GM19193 (cell line): ENCODE data around the gene BCL2L1.

Source experiments
- POLR2A ChIP-seq: IDR thresholded peaks from 4 replicates; pipeline ENCODE4 v1.6.1; 2011; ENCODE audit not compliant: insufficient read depth, insufficient read length; ENCODE audit errors: extremely low read depth

BCL2L1 gene

DNA sequence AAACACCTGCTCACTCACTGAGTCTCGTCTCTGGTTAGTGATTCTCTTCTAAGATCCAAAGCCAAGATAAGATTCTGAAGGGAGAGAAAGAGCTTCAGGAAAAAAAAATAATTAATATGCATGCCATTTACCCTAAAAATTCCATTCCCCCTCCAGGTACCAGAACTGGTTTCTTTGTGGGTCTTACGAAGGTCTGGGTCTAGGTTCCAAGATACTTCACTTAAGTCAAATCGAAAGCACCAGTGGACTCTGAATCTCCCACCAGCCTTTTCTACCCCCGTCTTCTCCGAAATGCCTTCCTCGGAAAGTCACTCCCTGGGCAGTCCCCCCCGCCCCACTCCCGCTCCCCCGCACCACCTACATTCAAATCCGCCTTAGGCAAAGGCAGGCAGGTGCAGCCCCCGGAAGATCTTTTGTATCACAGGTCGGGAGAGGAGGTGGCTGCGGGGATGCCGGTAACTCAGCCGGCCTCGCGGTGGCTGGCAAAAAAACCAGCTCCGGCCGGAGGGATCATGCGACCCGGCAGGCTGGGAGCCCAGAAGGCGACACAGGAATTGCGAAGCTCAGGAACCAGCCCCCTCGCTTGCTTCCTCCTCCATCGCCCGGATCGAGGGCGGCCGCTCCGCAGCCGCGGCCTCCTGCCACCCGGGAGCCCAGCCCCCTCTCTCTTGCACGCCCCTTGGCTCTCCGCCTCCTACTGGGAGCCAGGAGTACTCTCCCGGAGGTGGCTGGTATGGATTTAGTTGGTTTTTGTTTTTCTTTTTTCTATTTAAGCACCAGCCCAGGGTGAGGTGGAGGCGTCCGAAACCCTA, at the start of gene BCL2L1:
TSS of gene BCL2L1 (minus strand) at position 612 of the 812 bp plus-strand sequence. CDS start 650 bp downstream, outside the sequence.
- TF ChIP-seq POLR2A: peak; percentile 64

DNA sequence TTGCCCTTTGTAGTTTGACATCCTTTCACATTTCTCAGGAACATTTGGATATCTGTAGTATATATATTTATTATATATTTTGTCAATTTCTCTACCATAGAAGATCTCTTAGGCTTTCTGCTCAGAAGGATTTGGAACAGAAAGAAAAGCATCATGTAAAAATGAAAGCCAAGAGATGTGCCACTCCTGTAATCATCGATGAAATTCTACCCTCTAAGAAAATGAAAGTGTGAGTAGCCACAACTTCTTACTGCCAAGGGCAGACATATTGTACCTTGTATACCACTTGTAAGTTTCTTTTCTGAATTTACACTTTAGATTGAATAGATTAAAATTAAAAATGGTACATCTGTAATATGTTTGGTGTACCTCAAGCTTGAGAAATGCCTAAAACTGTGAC, 47.6 kb upstream of the BCL2L1 start:
- no peak for TF ChIP-seq POLR2A

DNA sequence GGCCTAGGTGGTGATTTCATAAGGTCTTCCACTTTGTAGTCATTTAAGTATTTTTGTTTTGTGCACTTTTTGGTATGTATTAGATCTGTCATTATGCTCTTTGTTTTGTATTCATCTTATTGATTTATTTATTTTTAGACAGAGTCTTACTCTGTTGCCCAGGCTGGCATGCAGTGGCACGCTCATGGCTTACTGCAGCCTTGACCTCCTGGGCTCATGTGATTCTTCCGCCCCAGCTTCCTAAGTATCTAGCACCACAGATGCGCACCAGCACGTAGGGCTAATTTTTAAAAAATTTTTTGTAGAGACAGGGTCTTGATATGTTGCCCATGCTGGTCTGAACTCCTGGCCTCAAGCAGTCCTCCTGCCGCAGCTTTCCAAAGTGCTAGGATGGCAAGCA, 47.0 kb upstream of the BCL2L1 start:
- no peak for TF ChIP-seq POLR2A

DNA sequence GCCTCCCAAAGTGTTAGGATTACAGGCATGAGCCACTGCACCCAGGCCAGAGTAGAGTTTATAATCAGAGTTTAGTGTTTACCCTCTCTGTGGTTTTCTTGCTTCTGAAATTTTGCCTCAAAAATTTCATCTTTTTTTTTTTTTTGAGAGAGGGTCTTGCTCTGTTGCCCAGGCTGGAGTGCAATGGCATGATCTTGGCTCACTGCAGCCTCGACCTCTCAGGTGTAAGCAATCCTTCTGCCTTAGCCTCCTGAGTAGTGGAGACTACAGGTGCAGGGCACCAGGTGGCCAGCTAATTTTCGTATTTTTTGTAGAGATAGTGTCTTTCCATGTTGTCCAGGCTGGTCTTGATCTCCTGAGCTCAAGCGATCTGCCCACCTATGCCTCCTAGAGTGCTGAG, 45.1 kb upstream of the BCL2L1 start:
- TF ChIP-seq POLR2A: no peak

DNA sequence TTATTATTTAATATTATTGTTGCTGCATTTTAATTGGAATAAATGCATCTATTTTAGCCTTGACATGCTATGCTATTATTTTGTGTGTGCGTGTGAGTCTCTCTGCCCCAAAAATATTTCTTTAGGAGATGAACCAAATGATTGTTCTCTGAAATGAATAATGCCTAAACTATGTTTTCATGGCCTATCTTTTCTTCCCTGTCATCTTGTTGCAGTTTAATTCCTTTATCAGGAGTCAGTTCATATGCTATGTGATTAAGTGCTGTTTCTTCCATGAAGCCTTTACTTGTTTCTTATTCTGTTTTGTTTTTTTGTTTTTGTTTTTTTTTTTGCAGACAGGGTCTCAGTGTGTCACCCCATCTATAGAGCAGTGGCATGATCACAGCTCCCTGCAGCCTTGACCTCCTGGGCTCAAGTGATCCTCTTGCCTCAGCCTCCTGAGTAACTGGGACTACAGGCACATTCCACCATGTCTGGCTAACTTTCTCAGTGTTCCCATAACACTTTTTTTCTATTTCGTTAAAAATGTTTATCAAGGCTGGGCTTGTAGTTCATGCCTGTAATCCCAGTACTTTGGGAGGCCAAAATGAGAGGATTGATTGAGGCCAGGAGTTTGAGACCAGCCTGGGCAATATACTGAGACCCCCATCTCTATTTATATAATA, 42.1 kb upstream of the BCL2L1 start:
- no peak for TF ChIP-seq POLR2A

DNA sequence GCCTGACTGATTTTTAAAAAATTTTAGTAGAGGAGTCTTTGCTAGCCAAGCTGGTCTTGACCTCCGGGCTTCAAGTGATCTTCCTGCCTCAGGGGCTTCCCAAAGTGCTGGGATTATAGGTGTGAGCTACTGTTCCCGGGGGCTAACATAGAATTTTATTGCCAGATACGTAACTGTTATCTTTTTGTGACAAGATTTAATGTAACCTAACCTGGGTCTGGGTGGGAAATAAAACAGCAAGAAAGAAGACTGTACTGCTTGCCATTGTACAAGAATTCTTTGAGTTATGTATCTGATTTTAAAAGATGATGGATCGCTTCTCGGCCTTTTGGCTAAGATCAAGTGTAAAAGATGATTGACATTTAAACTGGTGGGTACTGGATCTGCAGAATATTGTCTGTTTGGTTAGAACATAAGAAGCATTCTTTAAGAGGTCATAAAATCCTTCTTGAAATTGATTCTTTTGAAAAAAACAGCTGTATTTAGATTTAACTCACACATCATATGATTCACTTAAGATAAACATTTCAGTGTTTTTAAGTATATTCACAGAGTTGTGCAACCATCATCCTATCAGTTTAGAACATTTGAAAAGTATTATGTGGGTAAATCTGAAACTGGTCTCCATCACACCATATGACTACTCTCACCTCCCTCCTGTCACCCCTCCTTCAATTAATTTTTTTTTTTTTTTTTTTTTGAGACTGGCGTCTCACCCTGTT, 38.0 kb upstream of the BCL2L1 start:
- TF ChIP-seq POLR2A: no peak

DNA sequence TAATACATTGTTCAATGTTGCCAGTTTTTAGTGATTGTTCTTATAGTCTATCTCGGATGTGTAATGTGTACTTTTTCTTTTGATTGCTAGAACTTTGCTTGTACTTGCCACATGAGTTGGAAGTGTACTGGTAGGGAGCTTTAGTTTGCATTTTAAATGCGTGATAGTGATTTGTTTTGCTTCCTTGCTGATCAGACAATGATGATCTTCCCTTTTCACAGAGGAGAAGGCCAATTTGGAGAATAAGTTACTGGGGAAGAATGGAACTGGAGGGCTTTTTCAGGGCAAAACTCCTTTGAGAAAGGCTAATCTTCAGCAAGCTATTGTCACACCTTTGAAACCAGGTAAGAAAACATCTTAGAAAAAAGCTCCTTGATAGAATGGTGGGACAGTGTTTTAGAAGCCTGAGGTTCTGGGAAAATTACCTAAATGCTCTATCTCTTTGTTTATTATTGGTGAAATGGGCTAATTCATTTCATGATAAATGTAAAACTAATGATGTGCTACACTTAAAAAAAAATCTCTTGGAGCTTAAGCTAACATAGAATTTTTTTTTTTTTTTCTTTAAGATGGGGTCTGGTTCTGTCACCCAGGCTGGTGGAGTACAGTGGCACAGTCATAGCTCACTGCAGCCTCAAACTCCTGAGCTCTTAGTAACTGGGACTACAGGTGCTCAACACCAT, 37.3 kb upstream of the BCL2L1 start:
- no peak for TF ChIP-seq POLR2A

DNA sequence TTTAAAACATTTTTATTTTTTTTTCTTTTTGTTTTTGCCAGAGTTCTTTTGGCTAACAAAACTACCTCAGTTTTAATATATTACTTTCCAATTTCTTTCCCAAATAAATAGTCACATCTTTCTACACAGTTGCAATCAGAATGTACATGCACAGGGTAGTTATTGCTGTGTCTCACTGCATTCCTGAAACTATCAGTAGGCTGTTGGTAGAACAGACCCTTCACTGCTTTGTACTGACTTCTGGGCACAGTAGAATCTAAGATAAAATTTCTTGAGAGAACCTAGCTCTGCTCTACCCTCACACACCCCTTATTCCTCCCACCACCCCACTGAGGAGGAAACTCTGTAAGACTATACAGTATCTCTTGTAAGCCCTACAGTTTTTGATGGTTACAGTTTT, 36.3 kb upstream of the BCL2L1 start:
- no peak for TF ChIP-seq POLR2A

DNA sequence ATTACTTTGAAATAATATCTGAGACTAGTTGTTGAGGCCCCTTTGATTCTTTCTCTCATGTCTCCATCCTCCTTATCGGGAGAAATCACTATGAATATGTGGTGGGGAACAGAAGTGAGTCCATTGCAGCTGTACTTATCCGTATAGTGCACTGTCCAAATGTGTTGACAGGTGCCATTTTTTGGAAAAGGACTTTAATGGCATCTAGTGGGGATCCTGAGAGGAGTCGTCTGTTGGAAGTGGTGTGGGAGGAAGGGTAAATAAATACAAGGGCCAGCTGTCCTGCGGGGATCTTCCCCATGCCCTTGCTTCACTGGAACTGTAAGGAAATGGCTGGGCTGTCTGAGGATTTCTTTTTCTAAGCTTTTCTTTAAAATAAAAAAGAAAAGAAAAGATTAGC, 35.9 kb upstream of the BCL2L1 start:
- no peak for TF ChIP-seq POLR2A

DNA sequence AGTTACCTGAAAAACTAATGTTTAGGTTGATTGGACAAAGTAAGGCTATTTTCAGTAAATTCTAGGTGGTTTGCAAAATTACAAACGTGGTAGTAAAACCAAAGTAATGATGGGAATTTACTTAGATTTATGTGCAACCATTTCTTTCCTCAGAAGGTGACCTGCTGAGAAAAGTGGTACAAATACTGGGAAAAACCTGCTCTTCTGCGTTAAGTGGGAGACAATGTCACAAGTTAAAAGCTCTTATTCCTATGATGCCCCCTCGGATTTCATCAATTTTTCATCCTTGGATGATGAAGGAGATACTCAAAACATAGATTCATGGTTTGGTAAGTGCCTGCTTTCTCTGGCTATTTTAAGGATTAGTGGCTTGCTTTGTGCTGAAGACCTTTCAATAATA, 34.6 kb upstream of the BCL2L1 start:
- no peak for TF ChIP-seq POLR2A

DNA sequence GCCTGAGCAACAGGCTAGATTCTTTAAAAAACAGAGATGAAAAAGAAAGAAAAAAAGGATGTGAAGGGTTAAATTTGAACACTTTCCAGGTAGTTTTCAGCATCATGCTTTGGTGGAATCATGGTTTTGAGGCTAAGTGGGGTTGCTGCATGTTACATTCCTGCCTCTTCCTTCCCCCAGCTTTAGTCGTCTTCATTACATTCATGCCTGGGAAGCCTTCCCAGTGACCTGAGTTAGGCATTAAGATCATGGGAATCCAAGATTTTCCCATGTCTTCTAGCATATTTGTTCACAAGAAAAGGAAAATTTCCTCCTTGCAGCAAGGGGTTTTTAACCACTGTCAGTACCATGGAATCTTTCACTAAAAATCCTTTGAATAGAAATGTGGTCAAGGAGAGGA, 28.5 kb upstream of the BCL2L1 start:
- TF ChIP-seq POLR2A: no peak

DNA sequence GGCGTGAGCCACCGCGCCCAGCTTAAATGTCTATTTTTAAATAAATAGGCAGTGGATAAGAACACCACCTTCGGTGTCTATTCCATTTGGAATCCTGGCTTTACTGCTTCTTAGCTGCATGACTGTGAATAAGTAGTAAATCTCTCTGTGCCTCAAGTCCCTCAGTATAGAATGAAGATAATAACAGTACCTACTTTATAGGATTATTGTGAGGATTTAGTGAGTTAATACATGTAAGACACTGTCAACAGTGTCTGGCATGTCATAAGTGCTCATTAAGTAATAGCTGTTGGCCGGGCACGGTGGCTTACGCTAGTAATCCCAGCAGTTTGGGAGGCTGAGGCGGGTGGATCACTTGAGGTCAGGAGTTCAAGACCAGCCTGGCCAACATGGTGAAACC, 26.6 kb upstream of the BCL2L1 start:
- no peak for TF ChIP-seq POLR2A

DNA sequence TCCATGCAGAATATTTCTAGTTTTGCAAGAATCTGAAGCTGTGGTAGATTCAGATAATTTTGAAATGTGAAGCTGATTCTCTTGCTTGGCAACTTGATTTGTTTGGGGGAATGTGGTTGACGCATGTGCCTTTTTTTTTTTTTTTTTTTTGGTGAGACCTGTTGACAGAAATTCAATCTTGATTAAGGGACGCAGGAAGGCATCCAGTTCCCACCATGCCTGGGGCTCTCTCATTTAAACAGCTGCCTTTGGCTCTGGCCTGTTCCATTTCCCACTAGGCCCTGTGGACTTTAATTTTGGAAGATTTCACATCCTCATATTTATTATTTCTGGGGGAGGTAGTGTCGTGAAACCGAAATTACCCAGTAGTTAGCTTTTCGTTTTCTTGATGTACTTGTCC, 25.0 kb upstream of the BCL2L1 start:
- no peak for TF ChIP-seq POLR2A

DNA sequence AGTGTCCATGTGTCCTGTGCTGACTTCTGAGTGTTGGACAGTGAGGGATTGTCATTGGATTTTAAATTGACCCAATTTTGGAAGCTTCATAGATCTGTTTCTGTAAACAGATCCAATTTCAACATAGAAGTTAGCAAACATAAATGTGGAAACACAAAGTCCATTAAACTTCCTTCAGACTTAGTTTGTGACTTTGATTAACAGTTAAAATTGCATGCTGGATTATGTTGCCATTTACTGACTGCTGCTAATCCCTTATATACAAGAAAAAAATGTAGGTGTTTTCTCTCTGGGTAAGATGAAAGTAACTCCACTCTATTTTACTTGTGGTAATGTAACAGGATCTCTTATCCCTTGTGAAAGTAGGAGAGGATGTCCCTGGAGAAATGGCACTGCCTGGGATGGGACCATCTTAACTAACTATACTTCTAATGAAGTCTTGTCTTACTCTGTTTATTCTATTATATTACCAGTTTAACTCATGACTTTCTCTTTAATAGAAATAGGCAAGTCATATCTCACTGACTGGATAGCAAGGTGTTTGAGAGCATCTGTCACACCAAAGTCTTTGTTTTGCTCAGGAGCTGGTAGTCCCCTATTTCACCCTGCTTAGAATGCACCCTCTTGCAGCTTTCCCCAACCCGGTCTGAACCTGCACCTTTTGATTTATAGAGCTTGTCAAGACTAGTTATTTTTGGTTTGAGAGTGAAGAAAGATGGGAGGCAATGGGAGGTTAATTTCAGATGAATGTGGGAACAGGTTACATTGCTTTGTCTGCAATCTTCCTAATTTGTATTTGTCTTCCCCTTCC, 23.6 kb upstream of the BCL2L1 start:
- no peak for TF ChIP-seq POLR2A
